ENCODE results near the gene RHOB.
"Not testable (repeated sequence)": the region's sequence is repeated elsewhere in the genome, so short reads cannot be mapped to it uniquely, and the experiment has no call there.

Gene RHOB

DNA sequence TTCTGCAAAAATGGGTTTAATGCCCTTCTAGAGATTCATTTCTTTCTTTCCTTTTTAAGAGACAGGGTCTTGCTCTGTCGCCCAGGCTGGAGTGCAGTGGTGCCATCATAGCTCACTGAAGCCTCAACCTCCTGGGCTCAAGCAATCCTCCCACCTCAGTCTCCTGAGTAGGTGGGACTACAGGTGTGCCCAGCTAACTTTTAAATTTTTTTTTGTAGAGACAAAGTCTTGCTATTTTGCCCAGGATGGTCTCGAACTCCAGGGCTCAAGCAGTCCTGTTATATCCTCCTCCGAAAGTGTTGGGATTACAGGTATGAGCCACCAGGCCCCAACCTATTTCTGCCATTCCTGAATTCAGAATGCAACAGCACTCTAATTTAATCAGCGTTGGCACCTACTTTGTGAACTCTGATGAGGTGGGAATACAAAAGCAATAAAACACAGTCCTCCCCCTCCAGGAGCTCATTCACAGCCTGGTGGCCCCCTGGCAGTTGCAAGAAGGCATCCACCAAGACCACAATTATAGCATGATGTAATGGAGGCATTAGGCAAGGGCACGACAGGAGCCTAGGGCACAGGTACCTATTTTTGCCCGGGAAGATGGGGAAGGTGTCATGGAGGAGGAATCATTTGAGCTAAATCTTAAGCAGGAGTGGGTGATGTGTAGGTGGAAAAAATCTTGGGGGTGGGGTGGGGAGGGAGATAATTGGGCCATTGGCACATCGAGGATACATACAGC lies 5.1 kb downstream of the RHOB start:
- no peak for DNase-seq (ENCODE audit: low read depth in 2 of 2)

DNA sequence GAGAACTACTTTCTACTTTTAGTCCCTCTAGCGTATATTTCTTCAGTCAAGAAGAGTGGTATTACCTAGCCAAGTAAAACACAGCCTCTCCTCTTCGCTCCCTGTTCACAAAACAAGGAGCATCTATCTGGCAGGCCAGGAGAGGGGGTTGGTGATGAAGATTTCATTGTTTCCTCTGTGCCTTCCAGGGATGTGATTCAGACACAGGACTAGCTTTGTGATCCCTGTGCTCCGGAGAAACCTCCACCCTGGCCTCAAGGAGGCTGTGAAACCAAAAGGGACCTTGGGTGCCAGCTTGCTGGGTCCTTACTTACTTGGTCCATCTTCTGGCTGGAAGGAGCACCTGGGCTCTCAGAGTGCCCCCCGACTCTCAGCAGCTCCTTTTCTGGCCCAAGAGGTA lies 5.7 kb downstream of the RHOB start:
- no peak for DNase-seq (ENCODE audit: low read depth in 2 of 2)

DNA sequence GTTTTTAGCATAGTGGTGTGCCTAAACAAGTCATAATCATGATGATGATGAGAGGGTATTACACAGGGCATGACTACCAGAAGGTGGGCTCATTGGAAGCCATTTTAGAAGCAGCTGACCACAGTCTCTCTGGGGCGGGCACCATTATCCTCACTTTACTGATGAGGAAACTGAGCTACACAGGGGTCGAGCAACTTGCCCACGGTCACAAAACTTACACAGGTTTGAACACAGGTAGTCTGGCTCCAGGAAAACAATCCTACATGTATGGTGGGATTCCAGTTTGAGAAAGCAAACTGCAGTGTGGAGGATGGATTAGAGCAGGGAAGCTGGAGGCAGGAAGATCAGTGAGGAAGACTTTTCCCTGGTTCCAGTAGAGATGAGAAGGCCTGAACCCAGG lies 6.2 kb downstream of the RHOB start:
- DNase-seq (ENCODE audit: low read depth in 2 of 2) = no peak

DNA sequence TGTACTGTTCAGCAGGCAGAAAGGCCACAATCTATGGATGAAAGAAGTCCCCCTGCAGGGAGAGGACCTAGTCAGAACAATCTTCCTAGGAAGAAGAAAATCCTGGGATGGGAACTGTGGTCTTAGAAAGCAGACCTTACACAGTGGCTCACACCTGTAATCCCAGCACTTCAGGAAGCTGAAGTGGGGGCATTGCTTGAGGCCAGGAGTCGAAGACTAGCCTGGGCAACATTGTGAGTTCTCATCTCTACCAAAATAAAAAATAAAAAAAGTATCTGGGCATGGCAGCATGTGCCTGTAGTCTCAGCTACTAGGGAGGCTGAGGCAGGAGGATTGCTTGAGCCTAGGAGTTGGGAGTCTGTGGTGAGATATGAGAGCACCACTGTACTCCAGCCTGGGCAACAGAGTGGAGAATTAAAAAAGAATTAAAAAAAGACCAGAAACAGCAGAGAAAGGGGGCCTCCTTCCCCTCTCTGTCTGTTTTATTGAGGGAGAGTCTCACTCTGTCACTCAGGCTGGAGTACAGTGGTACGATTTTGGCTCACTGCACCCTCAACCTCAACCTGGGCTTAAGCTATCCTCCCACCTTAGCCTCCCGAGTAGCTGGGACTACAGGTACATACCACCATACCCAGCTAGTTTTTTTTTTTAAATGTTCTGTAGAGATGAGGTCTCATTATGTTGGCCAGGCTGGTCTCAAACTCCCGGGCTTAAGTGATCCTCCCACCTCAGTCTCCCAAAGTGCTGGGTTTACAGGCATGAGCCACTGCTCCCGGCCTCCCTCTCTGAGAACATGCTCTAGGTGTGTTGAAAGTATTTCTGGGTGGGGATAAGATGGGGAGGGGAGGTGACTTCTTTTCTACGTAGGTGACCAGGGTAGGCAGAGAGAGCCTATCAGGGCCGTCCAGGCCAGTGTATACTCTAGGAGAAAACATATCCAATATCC lies 7.4 kb downstream of the RHOB start:
- DNase-seq (ENCODE audit: low read depth in 2 of 2) = no peak

DNA sequence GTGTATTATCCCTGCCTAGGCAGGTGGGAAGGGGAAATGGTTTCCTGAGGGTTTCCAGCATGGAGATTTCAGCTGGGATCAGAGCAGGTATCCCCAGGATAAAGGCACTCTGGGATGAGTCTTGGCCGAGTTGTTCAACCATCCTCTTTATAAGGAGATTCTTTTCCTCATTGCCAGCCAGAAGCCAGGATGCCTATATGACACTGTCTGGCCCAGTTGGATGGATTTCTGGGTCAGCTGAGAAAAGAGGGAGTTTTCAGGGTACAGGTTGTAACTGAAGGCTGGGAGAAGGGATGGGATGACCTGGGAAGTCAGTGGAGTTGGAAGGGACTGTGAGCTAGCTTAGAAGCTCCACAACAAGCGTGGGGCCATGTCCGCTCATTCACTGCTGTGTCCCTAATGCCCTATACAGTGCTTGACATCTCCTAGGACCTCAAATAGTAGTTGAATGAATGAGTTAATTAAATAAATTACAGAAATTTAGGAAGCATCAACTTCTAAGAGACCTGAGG lies 8.3 kb downstream of the RHOB start:
- DNase-seq (ENCODE audit: low read depth in 2 of 2) = no peak

DNA sequence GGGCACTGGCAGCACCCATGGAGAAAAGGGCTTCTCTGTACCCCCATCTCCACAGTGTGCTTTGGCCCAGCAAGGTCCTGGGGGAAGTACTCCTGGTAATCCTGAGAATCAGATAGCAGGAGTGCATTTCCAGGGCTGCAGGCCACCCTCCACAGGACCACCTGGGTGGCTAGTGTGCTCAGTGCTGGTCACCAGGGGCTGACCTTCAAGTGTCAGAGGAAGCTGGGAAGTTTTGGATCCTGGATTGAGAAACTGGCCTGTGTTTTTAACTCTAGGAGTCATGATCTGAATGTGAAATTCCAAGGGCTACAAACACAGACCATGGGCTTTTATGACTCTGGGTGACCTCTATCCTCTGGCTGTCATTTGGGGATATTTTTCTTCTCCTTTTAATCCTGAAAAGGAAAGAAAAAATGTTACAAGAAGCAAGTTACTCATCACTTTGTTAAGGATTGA lies 9.3 kb downstream of the RHOB start:
- DNase-seq (ENCODE audit: low read depth in 2 of 2) = no peak

DNA sequence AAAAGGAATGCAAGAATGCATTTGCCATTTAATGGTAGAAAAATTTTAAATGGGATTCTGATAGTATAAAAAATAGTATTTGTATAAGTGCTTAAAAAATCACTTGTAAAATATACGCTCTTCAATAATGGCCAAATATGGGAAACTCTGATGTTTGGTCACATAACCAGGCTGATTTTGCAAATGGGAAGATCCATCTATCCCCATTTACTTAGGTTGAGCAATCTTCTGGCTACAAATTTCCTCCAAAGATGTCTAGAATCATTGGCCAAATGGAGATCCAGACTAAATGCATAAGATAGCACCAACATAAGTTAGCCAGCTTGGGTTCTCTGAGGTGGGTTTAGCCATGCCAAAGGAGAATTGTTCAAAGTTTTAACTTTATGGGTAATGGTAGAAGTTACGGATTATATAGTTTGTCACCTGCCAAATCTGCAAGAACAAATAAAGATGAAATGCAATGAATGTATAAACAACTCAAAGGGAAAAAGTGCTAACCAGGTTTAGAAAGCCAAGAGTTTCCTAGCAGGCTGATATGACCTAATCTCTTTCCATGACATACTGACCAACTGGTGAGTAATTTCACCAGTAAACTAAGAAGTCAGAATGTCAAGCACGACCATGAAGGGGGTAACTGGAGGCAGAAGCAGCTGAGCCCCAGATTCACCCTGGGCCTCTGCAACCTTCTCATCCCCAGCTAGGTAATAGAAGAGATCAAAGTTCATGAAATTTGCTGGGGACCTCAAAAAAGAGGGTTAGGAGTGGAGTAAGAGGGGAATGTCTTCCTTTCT lies 10.0 kb downstream of the RHOB start:
- DNase-seq (ENCODE audit: low read depth in 2 of 2) = no peak

DNA sequence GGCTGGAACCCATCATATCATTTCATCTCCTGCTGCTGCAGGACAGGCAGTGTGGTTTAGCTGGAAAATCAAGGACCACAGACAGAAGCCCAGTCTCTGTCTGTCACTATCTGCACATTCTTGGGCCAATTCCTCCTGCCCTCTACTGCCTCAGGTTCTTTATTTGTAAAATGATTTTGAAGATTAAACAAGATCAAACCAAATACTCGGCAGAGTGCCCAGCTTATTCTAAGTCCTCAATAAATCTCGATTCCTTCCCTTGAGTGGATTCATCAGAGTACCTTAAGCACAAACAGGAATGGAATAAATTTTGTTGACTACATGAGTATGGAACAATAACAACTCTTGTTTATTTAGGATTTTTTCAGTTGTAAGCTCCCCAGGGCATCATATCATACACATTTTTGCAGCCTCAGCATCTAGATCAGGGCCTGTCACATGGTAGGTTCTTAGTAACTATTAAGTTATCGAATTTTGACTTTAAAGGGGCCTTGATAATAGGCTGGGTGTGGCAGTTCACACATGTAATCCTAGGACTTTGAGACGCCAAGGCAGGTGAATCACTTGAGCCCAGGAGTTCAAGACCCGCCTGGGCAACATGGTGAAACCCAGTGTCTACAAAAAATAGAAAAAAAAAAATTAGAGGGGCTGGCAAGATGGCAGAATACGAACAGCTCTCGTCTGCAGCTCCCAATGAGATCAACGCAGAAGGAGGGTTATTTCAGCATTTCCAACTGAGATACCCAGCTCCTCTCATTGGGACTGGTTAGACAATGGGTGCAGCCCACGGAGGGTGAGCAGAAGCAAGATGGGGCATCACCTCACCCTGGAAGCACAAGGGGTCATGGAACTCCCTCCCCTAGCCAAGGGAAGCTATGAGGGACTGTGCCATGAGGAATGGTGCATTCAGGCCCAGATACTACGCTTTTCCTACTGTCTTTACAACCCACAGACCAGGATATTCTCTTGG lies 11.1 kb downstream of the RHOB start:
- no peak for DNase-seq (ENCODE audit: low read depth in 2 of 2)

DNA sequence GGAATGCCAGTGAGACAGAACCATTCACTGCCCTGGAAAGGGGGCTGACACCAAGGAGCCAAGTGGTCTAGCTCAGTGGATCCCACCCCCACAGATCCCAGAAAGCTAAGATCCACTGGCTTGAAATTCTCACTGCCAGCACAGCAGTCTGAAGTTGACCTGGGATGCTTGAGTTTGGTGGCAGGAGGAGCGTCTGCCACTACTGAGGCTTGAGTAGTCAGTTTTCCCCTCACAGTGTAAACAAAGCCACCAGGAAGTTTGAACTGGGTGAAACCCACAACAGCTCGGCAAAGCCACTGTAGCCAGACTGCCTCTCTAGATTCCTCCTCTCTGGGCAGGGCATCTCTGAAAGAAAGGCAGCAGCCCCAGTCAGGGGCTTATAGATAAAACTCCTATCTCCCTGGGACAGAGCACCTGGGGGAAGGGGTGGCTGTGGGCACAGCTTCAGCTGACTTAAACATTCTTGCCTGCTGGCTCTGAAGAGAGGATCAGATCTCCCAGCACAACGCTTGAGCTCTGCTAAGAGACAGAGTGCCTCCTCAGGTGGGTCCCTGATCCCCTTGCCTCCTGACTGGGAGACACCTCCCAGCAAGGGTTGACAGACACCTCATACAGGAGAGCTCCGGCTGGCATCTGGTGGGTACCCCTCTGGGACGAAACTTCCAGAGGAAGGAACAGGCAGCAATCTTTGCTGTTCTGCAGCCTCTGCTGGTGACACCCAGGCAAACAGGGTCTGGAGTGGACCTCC lies 12.0 kb downstream of the RHOB start:
- DNase-seq (ENCODE audit: low read depth in 2 of 2) = not testable (repeated sequence)

DNA sequence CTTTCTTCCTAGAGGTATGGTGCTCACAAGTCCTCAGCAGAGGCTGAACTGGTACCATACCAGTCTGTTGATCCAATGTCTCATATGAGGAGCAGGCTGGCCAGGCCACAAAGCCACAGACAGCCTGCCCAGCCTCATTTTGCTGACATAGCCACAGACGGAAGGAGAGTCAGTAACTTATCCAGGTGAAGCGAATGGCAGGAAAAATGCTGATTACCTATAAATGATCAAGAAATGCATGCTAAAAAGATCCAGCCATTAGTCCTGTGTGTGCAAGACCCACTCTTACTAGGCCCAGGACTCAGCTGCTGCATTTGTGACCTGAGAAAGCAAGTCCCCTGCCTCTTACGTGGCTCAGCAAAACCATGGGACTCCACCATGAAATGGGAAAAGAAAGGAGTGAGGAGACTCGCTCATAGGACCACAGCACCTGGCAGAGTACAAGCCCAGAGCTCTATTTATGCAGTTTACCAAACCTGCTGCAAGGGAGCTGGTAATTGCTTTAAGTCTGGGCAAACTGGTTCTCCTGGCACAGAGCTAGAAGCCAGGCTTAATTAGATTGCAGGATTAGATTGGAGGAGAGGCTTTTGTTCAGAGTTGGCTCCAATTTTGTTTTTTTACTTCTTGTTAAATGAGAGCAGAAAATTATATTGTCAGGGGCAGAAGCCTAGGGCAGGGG lies 19.0 kb downstream of the RHOB start:
- DNase-seq (ENCODE audit: low read depth in 2 of 2) = no peak

DNA sequence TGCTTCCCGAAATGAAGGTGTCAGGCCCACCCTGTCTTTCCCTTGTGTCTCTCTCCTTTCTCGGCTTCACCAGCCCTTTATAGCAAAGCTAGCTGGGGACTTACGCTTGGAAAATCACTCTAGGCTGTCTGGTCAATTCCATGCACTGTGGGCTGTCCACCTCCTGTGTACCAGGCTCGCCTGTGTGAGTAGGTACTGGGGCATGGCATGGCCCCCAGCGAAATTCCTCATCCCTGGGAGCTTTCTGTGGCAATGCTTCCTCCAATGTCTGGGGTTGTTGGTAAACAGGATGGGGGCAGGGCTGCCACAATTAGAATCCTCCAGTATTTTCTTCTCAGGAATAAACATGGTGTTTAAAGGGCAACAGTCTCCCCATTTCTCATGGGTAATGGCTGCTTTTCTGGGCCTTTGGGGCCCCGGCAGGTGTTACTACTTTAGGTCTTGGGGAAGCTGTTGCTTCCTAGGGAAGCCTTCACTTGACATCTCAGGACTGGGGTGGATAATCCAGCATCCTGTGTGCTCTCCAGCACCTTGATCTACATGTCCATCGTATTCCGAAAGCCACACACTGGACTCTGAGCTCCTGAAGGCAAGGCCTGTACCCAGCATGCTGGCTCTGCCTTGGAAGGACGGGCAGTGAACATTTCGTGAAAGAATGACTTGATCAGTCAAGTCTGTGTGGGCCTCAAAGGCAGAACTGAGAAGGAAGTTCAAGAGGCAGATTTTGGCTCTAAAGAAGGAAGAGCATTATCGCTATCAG lies 21.1 kb downstream of the RHOB start:
- DNase-seq (ENCODE audit: low read depth in 2 of 2) = no peak

DNA sequence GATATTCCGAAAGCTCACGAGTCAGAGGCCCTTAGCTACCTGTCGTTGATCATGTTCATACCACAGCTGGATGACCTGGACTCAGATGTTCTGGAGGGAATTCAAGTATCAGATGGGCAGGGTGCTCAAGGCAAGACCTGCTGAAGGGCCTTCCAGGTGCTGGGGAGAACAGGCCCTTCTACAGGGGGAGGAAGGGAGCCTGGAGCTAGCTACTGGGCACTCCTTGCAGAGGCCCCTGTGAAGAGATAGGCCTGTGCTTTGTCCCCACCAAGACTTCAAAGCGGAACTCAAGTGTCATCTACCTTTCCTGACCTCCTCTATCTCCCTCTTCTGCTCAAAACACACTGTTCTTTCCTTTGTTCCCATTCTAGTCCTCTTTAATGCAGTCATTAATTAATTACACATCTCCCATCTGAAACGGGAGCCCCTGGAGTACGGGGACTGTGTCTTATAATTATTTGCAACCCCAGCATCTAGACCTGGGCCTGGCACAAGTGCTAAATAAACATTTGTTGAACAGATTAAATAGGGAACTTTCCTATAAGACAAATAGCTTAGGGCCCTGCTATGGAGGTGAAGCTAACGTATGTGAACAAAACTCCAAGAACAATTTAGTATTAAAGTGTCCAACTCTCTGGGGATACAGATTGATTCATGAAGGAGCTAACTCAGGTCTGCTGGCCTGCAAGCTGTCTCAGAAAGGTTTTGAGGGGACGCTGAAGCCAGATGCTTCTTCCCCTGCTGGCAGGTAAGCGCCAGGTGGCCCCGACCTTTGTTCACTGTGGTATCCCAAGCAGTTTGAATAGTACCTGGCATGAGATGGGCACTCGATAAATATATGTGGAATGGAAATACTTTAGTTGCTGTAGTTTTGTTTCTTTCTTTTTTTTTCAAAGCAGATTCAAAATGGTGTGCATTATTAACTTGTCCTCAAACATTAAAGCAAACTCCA lies 22.0 kb downstream of the RHOB start:
- DNase-seq (ENCODE audit: low read depth in 2 of 2) = no peak

DNA sequence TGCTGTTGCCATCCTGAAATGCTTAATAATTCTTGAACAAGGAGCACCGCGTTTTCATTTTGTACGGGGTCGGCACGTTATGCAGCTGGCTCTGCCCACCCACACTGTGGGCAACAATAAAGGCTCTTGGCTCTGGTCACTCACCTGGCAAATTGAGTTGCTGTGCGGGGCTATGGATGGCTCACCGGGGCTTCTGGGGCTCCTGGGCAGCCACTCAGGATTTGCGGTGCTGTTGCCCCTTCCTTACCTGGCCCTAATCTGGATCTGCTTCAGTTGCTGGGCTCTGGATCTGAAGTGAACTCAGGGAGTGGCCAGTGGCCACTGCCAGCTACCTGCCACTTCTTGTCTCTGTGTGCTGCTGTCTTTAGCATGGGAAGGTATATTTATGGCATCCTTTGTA lies 22.7 kb downstream of the RHOB start:
- no peak for DNase-seq (ENCODE audit: low read depth in 2 of 2)

DNA sequence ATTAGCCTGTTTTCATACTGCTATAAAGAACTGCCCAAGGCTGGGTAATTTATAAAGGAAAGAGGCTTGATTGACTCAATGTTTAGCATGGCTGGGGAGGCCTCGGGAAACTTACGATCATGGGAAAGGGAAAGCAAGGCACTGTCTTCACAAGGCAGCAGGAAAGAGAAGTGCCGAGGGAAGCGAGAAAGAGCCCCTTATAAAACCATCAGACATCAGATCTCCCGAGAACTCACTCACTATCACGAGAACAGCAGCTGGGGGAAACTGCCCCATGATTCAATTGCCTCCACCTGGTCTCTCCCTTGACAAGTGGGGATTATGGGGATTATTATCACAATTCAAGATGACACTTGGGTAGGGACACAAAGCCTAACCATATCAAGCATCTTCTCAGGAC lies 23.3 kb downstream of the RHOB start:
- no peak for DNase-seq (ENCODE audit: low read depth in 2 of 2)

DNA sequence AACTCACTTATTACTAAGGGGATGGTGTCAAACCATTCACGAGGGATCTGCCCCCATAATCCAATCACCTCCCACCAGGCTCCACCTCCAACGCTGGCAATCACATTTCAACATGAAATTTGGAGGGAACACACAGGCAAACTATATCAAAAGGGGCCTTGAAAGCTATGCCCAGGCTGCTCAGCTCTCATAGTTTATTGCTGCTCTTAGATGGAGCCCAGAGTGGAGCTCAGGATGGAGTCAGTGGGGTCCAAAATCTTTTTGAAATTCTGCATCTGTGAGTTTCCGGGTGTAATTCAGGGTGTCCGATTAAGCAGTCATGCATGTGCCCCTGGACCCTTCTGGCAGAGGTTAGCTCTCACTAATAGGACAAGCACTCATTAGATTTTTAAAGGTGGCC lies 24.3 kb downstream of the RHOB start:
- DNase-seq (ENCODE audit: low read depth in 2 of 2) = no peak

DNA sequence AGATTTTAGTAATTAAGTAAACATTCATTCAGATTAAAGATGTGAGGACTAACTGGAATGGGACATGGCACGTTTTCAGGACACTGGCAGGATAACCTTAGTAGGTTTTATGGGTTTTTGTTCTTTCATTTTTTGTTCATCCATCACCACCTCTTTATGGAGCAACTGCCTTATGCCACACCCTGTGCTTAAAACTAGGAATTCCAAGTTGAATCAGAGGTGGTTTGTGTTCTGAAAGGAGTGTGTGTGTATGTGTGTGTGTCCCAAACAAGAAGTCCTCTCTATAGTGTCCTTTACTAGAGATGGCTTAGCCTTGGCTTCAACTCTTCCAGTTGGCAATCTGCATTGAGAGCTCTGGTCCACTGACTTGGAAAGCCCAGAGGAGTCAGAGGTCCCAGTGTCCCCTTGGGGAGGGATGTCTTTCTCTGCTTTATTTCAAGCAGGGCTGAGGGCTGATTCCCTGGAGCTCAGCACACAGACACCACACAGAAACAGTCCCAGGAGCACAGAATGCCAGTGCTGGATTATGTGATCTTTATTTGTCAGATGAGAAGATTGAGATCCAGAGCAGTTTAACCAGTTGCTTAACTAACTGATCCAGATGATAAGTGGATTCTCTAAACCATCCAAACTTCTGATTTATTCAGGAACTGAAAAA lies 25.2 kb downstream of the RHOB start:
- DNase-seq (ENCODE audit: low read depth in 2 of 2) = no peak

DNA sequence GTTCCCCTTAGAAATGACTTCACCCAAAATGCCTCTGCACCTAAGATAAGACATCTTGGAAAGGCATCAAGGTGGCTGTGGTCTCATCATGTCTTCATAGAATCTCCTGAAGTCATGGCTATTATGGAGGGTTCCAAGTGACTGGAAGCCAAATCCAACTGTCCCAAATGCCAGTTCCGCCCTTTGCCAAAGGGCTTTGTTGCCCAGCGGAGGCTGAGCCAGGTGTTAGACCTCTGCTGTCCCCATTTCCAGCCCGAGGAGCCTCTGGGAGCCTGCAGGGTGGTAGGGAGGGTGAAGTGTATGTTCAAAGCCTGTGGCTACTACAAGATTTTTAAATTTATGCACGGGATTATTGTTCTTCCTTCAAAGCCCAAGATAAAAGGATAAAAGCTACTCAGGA lies 25.7 kb downstream of the RHOB start:
- DNase-seq (ENCODE audit: low read depth in 2 of 2) = no peak
